ENCODE measurements around the gene RPL10. TPM values are rescaled to one million over a fixed set of nuclear protein-coding genes. Genes with fewer than 3 reads are reported as not detected.

The RPL10 gene
- total and polyA plus RNA-seq, 9 of the 15 experiments (the other 6 are each of a cell fraction or from before 2014, with no cell fraction given) = 3,774 to 7,600 (median 5,014) TPM

DNA sequence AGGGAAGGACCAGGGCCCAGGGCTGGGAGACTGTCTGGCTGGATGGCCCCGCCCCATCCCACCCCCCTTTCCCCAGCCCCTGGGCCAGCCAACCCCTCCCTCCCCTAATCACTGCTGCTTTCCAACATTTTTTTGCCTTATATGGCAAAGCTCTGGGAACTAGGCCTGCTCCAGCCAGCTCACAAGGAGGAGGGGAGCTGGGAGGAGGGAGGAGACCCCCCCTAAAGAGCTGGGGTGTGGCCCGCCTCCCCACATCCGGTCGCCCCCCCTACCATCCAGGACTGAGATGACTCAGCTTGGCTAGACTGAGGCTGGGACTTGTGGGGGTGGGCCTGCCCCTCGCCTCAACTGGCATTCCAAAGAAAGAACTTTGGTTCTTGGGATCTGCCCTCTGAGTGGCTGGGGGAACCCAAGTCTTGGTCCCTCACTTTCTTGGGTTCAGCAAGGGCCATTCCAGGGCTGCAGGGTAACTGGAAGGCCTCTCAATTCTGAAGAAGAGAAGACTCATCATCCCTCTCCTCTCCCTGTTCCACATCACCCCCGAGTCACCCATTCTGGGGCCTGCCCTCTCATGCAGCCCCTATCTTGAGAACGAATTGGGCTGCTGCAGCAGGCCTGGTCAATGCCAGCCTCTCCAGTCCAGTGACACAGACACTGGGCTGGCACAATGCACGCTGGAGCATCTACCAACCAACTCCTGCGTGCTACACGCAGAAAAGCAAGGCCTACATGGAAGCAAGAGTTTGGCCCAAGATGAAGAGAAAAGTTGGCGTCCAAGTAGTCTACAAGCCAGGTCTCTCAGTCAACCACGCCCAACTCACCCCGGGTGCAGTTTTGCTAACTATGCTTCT, 28.5 kb upstream of the RPL10 start (continued):
- TF ChIP-seq COPS2 (conservative IDR thresholded peaks at IDR 0.05) (no peak), ZNF75A (CRISPR knock-in tag; IDR thresholded peaks at IDR 0.05) (no peak), POLR2A (conservative IDR thresholded peaks at IDR 0.05) (peak; percentile 58), ZFPM2 (CRISPR knock-in tag; IDR thresholded peaks at IDR 0.05) (no peak), ZNF586 (CRISPR knock-in tag; conservative IDR thresholded peaks at IDR 0.05) (no peak), PHB2 (IDR thresholded peaks at IDR 0.05; ENCODE audit: low read depth) (no peak), DPF2 (IDR thresholded peaks at IDR 0.05) (peak; percentile 59), PCBP1 (IDR thresholded peaks at IDR 0.05; ENCODE audit: low read depth, low read length, poor library complexity, severe bottlenecking) (no peak), BRF1 (IDR thresholded peaks at IDR 0.05; ENCODE audit: borderline replicate concordance, extremely low read depth, insufficient read length) (no peak), ZNF224 (CRISPR knock-in tag; IDR thresholded peaks at IDR 0.05) (no peak), SETDB1 (IDR thresholded peaks at IDR 0.05; ENCODE audit: low read length) (no peak)
- TF ChIP-seq, protein P1, sequence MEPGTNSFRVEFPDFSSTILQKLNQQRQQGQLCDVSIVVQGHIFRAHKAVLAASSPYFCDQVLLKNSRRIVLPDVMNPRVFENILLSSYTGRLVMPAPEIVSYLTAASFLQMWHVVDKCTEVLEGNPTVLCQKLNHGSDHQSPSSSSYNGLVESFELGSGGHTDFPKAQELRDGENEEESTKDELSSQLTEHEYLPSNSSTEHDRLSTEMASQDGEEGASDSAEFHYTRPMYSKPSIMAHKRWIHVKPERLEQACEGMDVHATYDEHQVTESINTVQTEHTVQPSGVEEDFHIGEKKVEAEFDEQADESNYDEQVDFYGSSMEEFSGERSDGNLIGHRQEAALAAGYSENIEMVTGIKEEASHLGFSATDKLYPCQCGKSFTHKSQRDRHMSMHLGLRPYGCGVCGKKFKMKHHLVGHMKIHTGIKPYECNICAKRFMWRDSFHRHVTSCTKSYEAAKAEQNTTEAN (CRISPR knock-in tag; IDR thresholded peaks at IDR 0.05) = no peak
- TF ChIP-seq, protein P2, sequence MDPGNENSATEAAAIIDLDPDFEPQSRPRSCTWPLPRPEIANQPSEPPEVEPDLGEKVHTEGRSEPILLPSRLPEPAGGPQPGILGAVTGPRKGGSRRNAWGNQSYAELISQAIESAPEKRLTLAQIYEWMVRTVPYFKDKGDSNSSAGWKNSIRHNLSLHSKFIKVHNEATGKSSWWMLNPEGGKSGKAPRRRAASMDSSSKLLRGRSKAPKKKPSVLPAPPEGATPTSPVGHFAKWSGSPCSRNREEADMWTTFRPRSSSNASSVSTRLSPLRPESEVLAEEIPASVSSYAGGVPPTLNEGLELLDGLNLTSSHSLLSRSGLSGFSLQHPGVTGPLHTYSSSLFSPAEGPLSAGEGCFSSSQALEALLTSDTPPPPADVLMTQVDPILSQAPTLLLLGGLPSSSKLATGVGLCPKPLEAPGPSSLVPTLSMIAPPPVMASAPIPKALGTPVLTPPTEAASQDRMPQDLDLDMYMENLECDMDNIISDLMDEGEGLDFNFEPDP (CRISPR knock-in tag; IDR thresholded peaks at IDR 0.05) = no peak
- TF ChIP-seq, protein P3, sequence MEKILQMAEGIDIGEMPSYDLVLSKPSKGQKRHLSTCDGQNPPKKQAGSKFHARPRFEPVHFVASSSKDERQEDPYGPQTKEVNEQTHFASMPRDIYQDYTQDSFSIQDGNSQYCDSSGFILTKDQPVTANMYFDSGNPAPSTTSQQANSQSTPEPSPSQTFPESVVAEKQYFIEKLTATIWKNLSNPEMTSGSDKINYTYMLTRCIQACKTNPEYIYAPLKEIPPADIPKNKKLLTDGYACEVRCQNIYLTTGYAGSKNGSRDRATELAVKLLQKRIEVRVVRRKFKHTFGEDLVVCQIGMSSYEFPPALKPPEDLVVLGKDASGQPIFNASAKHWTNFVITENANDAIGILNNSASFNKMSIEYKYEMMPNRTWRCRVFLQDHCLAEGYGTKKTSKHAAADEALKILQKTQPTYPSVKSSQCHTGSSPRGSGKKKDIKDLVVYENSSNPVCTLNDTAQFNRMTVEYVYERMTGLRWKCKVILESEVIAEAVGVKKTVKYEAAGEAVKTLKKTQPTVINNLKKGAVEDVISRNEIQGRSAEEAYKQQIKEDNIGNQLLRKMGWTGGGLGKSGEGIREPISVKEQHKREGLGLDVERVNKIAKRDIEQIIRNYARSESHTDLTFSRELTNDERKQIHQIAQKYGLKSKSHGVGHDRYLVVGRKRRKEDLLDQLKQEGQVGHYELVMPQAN (IDR thresholded peaks at IDR 0.05; ENCODE audit: borderline replicate concordance) = no peak
- TF ChIP-seq, protein P4, sequence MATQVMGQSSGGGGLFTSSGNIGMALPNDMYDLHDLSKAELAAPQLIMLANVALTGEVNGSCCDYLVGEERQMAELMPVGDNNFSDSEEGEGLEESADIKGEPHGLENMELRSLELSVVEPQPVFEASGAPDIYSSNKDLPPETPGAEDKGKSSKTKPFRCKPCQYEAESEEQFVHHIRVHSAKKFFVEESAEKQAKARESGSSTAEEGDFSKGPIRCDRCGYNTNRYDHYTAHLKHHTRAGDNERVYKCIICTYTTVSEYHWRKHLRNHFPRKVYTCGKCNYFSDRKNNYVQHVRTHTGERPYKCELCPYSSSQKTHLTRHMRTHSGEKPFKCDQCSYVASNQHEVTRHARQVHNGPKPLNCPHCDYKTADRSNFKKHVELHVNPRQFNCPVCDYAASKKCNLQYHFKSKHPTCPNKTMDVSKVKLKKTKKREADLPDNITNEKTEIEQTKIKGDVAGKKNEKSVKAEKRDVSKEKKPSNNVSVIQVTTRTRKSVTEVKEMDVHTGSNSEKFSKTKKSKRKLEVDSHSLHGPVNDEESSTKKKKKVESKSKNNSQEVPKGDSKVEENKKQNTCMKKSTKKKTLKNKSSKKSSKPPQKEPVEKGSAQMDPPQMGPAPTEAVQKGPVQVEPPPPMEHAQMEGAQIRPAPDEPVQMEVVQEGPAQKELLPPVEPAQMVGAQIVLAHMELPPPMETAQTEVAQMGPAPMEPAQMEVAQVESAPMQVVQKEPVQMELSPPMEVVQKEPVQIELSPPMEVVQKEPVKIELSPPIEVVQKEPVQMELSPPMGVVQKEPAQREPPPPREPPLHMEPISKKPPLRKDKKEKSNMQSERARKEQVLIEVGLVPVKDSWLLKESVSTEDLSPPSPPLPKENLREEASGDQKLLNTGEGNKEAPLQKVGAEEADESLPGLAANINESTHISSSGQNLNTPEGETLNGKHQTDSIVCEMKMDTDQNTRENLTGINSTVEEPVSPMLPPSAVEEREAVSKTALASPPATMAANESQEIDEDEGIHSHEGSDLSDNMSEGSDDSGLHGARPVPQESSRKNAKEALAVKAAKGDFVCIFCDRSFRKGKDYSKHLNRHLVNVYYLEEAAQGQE (IDR thresholded peaks at IDR 0.05; ENCODE audit: borderline replicate concordance) = peak; percentile 47
- TF ChIP-seq, protein P4 (CRISPR knock-in tag; IDR thresholded peaks at IDR 0.05; ENCODE audit: low read depth) = no peak

Data from K562 (cell line).